ENCODE data around the gene KRTAP5-7. TPM values are rescaled to one million over a fixed set of nuclear protein-coding genes. Genes with fewer than 3 reads are reported as not detected.
A peak's percentile ranks its signal among the peaks of the same experiment; 100 is the strongest.

KRTAP5-7 gene
- total and polyA plus RNA-seq, 2 of the 13 experiments (the other 11 are each of a cell fraction or from before 2014, with no cell fraction given): 0.54 TPM; not detected in 1

GRCh38 chr11:71548716-71549151 is 21.7 kb downstream of the KRTAP5-7 start (continued):
- TF ChIP-seq DNMT1 (CRISPR knock-in tag; IDR thresholded peaks at IDR 0.05) (0 out of 2 replicates have a peak, but pooled peaks have one; percentile 43), ZNF335 (CRISPR knock-in tag; IDR thresholded peaks at IDR 0.05) (no peak), REST (IDR thresholded peaks at IDR 0.05; ENCODE audit: borderline replicate concordance in 1 of 2, low read depth in 1 of 2, low read length in 2 of 2) (no peak), CEBPZ (IDR thresholded peaks at IDR 0.05; ENCODE audit: low read length) (no peak), ZNF33B (CRISPR knock-in tag; IDR thresholded peaks at IDR 0.05) (no peak), SP4 (CRISPR knock-in tag; IDR thresholded peaks at IDR 0.05) (no peak), SAFB2 (CRISPR knock-in tag; IDR thresholded peaks at IDR 0.05; ENCODE audit: borderline replicate concordance, low read depth) (no peak), SKI (IDR thresholded peaks at IDR 0.05; ENCODE audit: partially characterized antibody) (no peak), ZNF687 (CRISPR knock-in tag; IDR thresholded peaks at IDR 0.05) (peak; percentile 83), ZNF550 (CRISPR knock-in tag; IDR thresholded peaks at IDR 0.05; ENCODE audit: borderline replicate concordance) (no peak), SMAD1 (CRISPR knock-in tag; IDR thresholded peaks at IDR 0.05; ENCODE audit: borderline replicate concordance, low read depth) (0 out of 2 replicates have a peak, but pooled peaks have one; percentile 60), HNRNPUL1 (IDR thresholded peaks at IDR 0.05; ENCODE audit: low read depth, low read length) (no peak), SRY (CRISPR knock-in tag; IDR thresholded peaks at IDR 0.05) (no peak), ETV6 (CRISPR knock-in tag; conservative IDR thresholded peaks at IDR 0.05) (no peak), ZSCAN20 (CRISPR knock-in tag; IDR thresholded peaks at IDR 0.05; ENCODE audit: borderline replicate concordance) (no peak), AHR (CRISPR knock-in tag; IDR thresholded peaks at IDR 0.05) (no peak)
